ENCODE results near the gene MYLK2. TPM values are rescaled to one million over a fixed set of nuclear protein-coding genes. Genes with fewer than 3 reads are reported as not detected.

Gene MYLK2
- total RNA-seq, 1 experiment from 2014 or later: 0.50 TPM

DNA sequence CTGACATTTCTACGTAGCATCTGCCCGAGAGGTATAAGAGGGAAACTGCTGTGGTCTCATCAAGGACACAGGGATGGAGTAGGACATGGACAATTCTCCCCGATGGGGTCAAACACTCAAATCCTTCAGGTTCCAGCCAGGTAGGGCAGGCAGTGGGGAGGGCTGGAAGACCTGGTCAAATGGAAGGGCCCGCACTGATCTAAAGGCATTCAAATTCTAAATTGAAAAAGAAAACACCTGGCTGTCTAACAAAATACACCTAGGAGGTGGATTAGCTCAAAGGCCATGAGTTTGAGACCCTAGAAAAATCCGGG, 43.0 kb downstream of the MYLK2 start:
- Histone ChIP-seq H3K9me3 (ENCODE audit: insufficient read depth, low read depth) (no peaks in the 10 kb centered on the region), H3K36me3 (ENCODE audit: low read depth) (no peaks in the 10 kb centered on the region), H3K27me3 (ENCODE audit: insufficient read depth, low read depth) (peaks cover 92% of the 10 kb centered on the region), H3F3A (ENCODE audit: insufficient read depth, low read depth) (no peaks in the 10 kb centered on the region), H2AFZ (no peak overlapping the region), H3K4me1 (replicated peaks; ENCODE audit: insufficient read depth) (no peaks in the 10 kb centered on the region), H3K4me3 (no peak overlapping the region), H3K79me2 (ENCODE audit: low read depth) (no peaks in the 10 kb centered on the region), H3K4me2 (0 out of 2 replicates have a peak overlapping the region, but pooled peaks have one; percentile 61), H4K20me1 (ENCODE audit: insufficient read depth) (no peaks in the 10 kb centered on the region), H3K9me2 (ENCODE audit: insufficient read depth) (no peaks in the 10 kb centered on the region), H3K27ac (no peak overlapping the region)
- CTCF ChIA-PET: no interaction called here
- BruUV-seq (replicated peaks): no TSS peak
- no peak for DNase-seq
- intact Hi-C loops (cut with micrococcal nuclease; ENCODE audit: unreplicated experiment): no loop called here
- TF ChIP-seq EZH2 (IDR thresholded peaks at IDR 0.05; ENCODE audit: low read depth): no peak
- TF ChIP-seq, protein P1, sequence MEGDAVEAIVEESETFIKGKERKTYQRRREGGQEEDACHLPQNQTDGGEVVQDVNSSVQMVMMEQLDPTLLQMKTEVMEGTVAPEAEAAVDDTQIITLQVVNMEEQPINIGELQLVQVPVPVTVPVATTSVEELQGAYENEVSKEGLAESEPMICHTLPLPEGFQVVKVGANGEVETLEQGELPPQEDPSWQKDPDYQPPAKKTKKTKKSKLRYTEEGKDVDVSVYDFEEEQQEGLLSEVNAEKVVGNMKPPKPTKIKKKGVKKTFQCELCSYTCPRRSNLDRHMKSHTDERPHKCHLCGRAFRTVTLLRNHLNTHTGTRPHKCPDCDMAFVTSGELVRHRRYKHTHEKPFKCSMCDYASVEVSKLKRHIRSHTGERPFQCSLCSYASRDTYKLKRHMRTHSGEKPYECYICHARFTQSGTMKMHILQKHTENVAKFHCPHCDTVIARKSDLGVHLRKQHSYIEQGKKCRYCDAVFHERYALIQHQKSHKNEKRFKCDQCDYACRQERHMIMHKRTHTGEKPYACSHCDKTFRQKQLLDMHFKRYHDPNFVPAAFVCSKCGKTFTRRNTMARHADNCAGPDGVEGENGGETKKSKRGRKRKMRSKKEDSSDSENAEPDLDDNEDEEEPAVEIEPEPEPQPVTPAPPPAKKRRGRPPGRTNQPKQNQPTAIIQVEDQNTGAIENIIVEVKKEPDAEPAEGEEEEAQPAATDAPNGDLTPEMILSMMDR (conservative IDR thresholded peaks at IDR 0.05): no peak
- POLR2A ChIA-PET (ENCODE audit: unreplicated experiment): no interaction called here

DNA sequence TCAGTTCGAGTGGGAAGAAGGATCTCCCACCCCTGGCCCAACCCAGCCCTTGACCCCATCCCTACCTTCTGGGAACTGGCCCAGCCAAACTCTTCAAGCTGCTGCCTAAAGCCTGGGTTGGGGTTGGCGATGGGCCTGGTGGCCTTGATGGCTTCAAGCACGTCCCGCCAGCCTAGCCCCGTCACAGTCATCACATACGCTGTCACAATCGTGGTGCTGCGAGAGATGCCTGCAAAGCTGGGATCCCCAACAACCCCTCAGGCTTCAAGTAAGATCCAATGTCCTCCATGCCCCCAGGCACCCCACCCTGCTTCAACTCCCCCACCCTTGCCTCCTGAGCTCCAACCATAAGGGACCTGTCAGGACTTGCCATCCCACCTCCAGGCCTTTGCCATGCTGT, 43.4 kb downstream of the MYLK2 start:
- Histone ChIP-seq H3K27ac (no peak overlapping the region), H3K4me3 (no peak overlapping the region), H3K27me3 (ENCODE audit: insufficient read depth, low read depth) (peaks cover 91% of the 10 kb centered on the region), H3K9me2 (ENCODE audit: insufficient read depth) (no peaks in the 10 kb centered on the region), H4K20me1 (ENCODE audit: insufficient read depth) (no peaks in the 10 kb centered on the region), H3K79me2 (ENCODE audit: low read depth) (no peaks in the 10 kb centered on the region), H3K36me3 (ENCODE audit: low read depth) (no peaks in the 10 kb centered on the region), H3K9me3 (ENCODE audit: insufficient read depth, low read depth) (no peaks in the 10 kb centered on the region), H3F3A (ENCODE audit: insufficient read depth, low read depth) (no peaks in the 10 kb centered on the region), H3K4me1 (replicated peaks; ENCODE audit: insufficient read depth) (no peaks in the 10 kb centered on the region), H2AFZ (no peak overlapping the region), H3K4me2 (no peak overlapping the region)
- DNase-seq: no peak
- intact Hi-C loops (cut with micrococcal nuclease; ENCODE audit: unreplicated experiment): no loop called here
- POLR2A ChIA-PET (ENCODE audit: unreplicated experiment): no interaction called here
- TF ChIP-seq, protein P1 (conservative IDR thresholded peaks at IDR 0.05): no peak
- TF ChIP-seq EZH2 (IDR thresholded peaks at IDR 0.05; ENCODE audit: low read depth): no peak
- BruUV-seq (replicated peaks): no TSS peak
- CTCF ChIA-PET: no interaction called here

DNA sequence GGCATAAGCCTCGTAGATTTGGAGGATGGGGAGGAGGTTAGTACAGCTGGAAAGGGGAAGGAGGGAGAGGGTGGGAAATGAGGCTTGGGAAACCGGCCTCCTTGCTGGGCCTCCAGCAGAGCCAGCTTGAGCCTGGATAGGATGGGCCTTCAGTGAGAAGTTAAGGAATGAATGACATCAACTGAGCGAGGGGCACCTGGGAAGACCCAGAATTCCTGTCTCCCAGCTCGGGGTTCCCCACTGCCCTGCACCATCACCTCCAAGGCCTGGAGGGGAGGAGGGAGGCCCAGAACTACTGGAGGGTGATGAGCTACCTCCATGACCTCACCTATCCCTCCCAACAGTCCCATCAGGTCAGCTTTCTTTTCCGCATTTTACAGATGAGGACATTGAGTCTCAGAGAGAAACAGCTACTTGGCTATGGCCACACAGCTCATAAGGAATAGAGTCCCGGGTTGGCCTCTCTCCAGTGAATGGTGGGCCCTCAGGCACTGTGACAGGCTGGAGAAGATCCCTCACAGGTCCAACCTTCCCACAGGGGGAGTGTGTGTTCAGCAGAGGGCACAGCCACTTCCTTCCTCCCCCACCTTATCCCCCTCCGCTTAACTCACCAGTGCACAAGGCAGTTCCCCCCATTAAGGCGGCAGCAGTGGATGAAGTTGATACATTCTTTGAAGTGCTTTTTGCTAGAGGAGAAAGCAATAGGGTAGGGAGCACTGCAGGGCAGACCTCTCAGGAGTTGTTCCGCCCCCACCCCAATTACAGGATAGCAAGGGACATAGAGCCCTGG, 44.3 kb downstream of the MYLK2 start:
- intact Hi-C loops (cut with micrococcal nuclease; ENCODE audit: unreplicated experiment): no loop called here
- Histone ChIP-seq H3K27ac (no peak overlapping the region), H3K4me3 (no peak overlapping the region), H3K79me2 (ENCODE audit: low read depth) (no peaks in the 10 kb centered on the region), H3K4me1 (replicated peaks; ENCODE audit: insufficient read depth) (no peaks in the 10 kb centered on the region), H4K20me1 (ENCODE audit: insufficient read depth) (no peaks in the 10 kb centered on the region), H2AFZ (no peak overlapping the region), H3K9me3 (ENCODE audit: insufficient read depth, low read depth) (no peaks in the 10 kb centered on the region), H3K4me2 (no peak overlapping the region), H3K27me3 (ENCODE audit: insufficient read depth, low read depth) (peaks cover 90% of the 10 kb centered on the region), H3K36me3 (ENCODE audit: low read depth) (no peaks in the 10 kb centered on the region), H3F3A (ENCODE audit: insufficient read depth, low read depth) (no peaks in the 10 kb centered on the region), H3K9me2 (ENCODE audit: insufficient read depth) (no peaks in the 10 kb centered on the region)
- DNase-seq: no peak
- BruUV-seq (replicated peaks): no TSS peak
- CTCF ChIA-PET: interaction anchor here (0.6 to 0.9 kb wide), 2 partner anchors 69 to 154 kb away, joined by 3 to 8 read pairs; no protein-coding TSS in a partner anchor
- TF ChIP-seq, protein P1 (conservative IDR thresholded peaks at IDR 0.05): no peak
- TF ChIP-seq EZH2 (IDR thresholded peaks at IDR 0.05; ENCODE audit: low read depth): no peak
- POLR2A ChIA-PET (ENCODE audit: unreplicated experiment): no interaction called here

Measured in PC-9 (cell line).